Suppressor macrophage (primary cell): Measurements from ENCODE around the gene IGSF3.

Source experiments
- DNase-seq, 4 experiments: peaks; one replicate each; pipeline ENCODE4 v3.0.0-alpha.2; 2020 to 2022

IGSF3 gene

DNA sequence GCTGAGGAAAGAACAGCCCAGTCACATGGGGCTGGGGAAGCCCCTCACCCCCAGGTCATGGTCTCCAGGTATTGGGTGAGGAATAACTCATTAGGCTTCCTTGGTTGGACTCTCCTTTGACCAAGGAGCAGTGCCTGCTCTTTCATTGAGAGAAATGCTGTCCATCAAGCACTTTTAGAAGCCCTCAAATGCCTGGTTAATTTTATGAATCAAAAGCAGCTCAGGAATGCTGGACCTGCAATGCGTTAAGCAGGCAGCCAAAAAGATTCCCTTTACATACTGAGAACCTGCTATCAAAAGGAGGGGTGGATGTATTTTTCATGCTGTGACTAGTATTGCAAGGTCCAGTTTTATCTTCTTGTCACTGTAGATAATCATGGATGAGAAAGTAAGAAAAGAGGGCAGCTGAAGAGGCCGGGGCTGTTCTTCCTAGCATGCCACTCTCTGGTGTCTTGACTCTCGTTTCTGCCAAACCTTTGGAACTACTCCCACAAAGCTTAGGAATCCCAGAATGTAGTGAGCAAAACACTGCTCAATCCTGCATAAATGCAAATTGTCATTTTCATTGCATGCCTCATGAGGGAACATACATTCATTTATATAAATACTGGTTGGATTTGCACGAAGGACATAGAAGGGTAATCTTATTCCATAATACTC is 94.6 kb downstream of the IGSF3 start:
- DNase-seq, result no peak

DNA sequence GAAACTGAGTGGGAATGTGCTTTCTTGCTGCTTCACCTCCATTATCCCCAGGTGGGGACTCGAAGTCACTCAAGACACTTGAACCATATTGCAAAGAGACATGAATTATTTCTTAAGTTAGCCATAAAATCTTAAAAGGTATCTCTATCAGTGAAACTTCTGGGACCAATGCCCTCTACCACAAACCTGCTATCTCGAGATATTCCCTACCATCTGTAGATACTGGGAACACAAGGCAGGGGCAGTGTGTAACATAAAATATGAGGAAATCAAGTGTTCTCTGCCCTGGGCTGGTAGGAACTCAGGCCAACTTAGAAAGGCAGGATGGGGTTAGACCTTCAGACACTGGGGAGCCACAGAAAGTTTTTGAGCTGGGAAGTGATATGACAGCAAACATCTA is 95.4 kb downstream of the IGSF3 start:
- no peak for DNase-seq

DNA sequence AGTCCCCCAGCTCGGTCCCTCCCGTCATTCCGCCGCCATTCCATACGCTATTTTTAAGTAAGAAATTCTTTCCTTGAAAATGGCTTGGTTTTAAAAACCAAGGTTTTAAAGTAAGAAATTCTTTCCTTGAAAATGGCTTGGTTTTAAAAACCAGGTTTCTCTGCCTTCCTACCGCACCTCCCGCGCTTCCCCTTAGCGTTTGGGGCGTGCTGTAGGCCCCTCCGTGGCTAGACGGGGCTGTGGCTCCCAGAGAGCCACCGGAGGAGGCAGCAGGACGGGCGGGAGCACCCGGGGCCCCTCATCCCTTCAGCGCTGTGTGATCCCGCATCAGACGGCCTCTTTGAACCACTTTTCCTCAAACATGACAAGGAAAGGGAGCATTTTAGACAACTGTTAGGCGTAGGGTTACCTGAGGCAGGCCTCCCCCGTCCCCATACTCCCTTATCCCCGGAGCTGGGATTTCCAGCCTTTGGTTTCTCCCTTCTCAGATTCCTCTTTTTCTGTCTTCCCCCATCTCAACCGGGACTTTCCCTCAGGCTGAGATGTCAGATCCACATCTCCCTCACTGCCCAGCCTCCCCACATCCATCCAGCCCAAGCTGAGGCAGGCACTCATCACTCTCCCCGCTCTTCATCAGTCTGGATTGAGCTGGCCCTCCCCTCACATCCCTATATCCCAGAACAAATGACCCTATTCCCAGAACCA is 96.2 kb downstream of the IGSF3 start:
- DNase-seq, result peak; percentile 48 to 72 (median 70)

DNA sequence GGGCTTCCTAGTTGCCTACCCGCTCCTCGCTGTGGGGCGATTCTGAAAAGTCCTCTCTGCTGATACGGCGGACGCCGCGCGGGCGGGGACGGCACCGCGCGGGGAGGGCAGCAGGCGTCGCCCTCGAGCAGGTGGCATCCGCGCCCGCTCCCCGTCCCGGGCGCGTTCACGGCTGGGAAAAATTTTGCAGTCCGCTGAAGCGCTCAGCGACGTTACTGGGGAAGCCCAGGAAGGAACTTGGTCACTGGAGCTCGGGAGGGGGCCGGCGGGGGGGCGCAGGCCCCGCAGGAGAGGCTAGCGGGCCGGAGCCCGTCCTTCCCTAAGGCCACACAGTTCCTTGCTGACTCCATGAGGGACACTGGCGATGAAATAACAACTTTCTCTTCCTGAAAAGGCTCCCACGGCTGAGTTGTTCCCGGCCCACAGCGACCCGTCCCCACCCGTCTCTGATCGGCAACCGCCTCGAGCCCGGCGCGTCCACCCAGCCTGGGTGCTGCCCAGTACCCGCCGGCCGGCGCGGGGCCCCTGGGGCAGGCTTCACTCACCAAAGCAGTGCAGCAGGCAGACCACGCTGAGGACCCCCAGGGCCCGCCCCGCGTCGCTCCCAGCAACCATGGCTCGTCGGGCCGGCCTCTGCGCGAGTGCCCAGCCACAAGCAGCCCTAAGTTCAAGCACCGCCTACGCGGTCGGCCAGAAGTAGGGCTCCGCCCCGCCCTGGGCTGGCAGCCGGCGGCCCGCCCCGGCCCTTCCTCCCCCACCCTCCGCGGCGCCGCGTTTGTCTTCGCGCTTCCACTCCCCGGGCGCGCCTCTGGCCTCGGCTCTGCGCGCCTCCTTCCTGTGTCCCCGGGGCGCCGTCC is 96.9 kb downstream of the IGSF3 start, which contains the start of gene CD58:
Gene CD58 (minus strand): TSS at position 669 of the 857 bp plus-strand sequence. CDS start 54 bp downstream, at position 615.
- DNase-seq, result peak; percentile 95 to 99 (median 97)

DNA sequence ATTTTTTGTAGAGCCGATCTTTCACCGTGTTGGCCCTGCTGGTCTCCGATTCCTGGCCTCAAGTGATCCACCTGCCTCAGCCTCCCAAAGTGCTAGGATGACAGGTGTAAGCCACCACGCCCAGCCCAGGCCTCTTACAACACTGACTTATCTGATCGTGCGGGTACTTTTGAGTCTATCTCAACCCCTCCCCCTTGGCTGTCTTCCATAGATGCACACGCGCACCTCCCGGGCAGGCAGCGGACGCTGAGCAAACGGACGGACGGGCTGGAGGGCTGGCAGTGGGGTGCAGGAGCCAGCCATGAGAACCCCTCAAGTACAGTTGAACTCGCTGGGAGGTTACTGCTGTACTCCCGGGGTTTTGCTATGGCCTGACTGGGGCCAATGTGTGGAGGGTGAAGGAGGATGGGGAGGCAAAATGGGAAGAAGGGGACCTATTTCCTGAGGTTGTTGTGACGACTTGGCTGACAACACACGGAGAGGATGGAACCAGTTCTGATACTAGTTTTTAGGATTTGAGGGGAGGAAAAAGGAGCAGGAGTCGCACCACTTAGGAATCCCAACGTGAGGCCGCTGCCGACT is 97.7 kb downstream of the IGSF3 start:
- peak; percentile 26 to 54 (median 39) for DNase-seq

DNA sequence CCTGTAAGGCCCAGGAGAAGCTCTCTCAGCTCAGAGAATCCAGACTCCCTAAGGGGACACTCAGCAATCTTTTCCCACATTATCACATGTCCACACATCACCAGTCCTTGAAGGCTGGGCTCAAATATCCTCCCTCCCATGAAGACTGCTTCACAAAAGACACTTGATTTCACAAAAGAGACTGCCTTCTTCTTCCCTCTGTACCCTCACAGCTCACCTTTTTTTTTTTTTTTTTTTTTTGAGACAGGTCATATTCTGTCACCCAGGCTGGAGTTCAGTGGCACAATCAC is 98.2 kb downstream of the IGSF3 start:
- peak; percentile 36 to 50 (median 44) for DNase-seq

DNA sequence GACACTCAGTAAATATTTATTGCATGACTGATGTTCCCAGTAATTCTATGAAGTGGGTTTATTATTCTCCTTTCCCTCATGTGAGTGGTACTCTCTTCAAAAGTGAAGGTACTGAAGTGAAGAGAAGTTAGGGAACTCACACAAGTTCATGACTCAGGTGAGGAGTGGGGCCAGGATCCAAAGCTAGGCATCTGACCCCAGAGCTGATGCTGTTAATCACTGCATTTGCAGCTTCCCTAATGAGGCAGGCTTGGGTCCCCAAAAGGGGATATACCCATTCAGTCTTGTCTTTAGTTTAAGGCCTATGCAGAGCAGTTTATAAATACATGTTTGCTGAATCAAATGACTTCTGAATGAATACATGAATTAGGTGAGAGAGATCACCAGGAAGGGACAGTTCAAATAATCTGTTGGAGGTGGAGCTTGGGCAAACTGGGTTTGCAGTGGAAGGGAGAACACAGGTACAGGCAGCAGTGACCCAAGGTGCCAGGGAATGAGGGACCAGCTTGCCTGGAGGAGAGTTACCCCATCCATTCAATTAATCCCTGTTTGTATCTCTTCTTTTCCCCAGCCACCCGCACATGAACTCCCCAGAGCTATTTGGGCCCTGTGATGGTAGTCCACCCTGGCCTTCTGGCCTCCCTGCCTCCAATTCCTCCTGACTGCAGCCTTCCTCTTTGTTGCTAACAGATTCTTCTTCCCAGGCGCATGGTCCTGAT is 98.7 kb downstream of the IGSF3 start:
- peak in 1 of 4 experiments; percentile 24 for DNase-seq

DNA sequence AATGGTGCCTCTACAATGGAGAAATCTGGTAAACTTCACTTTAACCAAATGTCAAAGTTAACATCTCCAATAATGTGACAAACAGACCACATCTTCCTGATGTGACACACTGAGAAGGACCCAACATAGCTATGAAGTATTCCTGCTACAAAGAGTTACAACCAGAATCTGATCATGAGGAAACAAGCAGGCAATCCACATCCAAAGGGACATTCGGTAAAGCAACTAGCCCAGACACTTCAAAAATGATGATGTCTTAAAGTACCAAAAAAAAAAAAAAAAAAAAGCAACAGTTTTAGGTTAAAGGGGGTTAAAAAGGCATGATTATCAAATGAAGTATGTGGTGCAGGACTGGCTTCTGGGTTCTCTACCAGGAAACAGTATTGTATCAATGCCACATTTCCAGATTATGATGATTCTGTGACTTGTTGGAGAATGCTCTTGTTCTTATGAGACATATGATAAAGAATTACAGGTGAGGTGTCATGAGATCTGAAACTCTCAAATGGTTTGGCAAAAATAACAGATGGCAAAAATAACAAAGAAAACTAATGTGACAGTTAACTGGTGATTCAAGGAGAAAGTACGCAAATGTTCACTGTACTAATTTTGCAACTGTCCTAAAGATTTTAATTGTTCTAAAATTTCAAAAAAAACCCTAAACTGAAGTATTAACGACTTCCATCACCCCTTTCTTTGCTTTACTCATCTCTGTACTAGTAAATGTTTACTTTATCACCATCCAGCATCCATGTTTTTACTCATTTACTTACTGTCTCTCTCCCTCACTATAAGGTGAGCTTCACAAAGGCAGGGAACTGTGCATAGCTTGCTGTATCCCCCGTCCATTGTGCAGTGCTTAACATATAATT is 99.5 kb downstream of the IGSF3 start:
- DNase-seq, result no peak

DNA sequence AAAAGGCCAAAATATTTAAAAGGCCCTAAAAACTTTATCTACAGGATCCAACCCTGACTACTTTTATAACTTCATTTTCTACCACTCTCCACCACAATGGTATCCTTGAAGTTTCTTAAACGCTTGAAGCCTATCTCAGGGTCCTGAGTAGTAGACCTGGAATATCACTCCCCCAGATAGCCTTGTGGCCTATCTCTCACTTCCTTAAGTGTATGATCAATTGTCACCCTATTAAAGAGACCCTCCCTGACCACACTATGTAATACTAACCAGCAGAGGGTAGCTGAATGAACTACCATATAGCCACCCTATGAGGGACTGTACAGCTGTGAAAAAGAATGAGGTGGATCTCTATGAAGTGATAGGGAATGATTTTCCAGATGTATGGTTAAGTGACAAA is 102.3 kb downstream of the IGSF3 start:
- DNase-seq, result no peak

DNA sequence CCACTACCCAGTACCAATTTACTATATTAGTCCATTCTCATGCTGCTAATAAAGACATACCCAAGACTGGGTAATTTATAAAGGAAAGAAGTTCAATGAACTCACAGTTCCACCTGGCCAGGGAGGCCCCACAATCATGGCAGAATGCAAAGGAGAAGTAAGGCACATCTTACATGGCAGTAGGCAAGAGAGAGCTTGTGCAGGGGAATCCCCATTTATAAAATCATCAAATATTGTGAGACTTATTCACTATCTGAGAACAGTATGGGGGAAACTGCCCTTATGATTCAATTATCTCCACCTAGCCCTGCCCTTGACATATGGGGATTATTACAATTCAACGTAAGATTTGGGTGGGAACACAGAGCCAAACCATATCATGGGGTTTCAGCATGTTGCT is 103.1 kb downstream of the IGSF3 start:
- DNase-seq, result no peak

DNA sequence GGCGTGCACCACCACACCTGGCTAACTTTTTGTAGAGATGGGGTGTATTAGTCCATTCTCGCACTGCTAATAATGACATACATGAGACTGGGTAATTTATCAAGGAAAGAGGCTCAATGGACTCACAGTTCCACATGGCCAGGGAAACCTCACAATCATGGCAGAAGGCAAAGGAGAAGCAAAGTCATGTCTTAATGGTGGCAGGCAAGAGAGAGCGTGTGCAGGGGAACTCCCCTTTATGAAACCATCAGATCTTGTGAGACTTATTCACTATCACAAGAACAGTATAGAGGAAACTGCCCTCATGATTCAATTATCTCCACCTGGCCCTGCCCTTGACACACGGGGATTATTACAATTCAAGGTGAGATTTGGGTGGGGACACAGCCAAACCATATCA is 105.1 kb downstream of the IGSF3 start:
- DNase-seq, result peak; percentile 39 to 61 (median 52)

DNA sequence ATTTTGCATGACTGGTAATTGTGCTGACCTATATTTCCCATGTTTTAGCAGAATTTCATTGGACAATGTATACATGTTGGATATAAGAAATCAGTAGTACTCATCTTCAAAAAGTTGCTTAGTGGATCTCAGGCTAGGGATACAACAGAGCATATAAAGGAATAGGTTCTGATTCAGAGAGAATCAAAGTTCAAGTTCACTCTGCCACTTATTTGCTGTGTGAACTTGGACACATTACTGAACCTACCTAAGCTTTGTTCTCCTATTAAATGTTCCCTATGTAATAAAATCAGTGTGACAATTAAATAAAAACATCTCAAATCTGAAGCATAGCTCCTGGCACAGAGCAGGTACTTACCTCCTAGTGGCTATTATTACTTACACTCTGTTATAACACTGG is 106.0 kb downstream of the IGSF3 start:
- no peak for DNase-seq

DNA sequence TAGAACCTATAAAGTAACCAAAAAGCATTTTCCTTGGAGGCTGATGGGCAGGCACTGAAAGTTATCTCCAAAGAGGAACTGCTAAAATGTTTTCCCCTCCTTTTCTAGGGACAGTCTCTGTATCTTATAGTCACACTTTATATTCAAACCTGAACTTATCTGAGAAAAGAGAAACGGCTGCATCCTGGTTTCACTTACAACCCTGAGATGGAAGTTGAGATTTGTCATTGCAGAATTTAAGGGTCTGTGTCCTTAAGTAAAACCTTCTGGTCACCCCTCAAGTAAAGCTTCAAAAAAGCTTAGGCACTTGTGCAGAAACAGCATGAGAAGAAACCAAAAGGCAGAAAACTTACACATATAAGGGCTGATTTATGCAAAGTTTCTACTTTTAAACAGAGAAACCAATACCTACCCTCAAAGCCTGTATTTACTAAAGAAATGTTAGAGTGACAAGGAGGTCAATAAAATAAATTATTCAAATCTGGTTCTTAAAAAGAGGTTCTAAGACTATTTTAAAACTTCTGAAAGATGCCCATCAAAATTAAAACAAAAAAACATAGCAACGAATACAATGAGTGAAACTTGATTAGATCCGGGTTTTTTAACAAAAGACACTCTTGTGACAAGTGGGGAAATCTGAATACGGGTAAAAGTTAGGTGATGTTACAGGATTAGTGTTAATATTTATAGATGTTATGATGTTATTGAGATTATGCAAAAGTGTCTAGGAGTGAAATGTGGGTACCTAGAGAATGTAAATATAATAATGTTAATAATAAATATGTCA is 106.6 kb downstream of the IGSF3 start:
- peak in 1 of 4 experiments; percentile 40 for DNase-seq

DNA sequence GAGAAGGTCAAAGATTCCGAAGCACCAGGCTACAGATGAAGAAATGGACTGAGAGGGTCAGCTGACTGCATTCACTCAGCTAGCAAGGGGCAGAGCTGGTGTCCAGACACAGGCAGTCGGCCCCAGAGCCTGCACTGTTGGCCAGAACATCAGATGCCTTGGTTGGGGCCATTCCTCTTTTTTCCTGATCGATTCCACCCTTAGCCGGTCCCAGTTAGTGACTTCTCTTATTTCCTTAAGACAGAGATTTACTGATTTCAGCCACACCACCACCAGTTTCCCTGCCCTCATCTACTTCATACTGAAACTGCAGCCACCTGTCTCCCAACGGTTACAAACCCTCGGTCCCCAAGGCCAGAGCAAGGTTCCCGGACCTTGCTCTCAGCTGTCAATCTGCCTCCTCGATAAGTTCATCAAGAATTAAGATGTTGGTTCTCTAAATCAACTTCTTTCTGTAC is 108.2 kb downstream of the IGSF3 start:
- DNase-seq, result no peak

DNA sequence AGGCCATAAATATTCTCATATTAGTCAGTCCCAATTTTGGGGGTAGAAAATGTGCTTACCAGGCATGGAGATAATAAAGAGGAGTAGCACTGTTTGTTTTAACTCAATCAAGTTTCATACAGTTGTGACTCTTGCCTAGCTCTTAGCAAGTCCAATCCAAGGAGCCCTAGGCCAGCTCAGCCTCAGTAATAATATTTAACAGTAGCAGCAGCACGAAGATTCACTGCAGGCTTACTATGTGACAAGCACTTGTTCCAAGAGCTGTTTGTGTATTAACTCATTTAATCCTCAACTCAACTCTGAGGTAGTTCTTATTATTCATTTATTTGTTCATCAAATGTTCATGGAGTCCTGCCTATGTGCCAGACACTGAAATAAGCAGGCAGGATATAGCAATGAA is 109.0 kb downstream of the IGSF3 start:
- DNase-seq, result no peak

DNA sequence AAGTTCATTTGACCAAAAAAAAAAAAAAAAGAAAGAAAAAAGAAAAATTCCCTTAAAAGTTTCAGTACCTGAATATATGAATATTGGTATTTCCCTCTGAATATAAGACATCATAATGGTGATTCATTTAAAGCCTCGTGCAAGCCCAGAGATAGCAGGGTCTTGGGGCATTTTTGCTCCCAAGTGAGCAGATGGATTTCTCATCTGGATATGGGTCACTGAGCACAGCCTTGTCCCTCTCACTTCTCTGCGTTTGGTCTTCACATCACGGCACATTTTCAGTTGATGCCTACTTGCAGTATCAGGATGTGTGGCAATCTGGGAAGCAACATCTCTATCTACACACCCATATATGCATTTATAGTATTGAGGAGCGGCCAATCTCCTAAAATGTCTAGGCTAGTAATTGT is 109.4 kb downstream of the IGSF3 start:
- DNase-seq, result peak in 1 of 4 experiments; percentile 26

DNA sequence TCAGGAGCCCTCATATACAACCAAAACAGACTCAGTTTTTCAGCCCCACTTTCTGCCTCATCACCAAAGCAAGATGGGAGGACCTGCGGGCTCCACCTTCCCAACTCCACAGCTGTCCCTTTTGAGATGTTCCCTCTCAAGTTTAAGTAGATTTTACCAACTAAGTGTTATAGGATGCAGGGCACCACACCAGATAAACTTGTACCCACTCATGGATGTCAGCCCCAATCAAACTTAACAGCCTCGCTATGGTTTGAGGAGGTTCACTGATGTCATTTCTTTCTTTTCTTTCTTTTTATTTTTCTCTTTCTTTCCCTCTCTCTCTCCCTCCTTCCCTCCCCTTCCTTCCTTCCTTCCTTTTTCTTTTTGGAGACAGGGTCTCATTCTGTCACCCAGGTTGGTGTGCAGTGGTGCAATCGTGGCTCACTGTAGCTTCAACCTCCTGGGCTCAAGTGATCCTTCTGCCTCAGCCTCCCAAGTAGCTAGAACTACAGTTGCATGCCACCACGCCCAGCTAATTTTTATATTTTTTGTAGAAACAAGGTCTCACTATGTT is 110.1 kb downstream of the IGSF3 start:
- no peak for DNase-seq

DNA sequence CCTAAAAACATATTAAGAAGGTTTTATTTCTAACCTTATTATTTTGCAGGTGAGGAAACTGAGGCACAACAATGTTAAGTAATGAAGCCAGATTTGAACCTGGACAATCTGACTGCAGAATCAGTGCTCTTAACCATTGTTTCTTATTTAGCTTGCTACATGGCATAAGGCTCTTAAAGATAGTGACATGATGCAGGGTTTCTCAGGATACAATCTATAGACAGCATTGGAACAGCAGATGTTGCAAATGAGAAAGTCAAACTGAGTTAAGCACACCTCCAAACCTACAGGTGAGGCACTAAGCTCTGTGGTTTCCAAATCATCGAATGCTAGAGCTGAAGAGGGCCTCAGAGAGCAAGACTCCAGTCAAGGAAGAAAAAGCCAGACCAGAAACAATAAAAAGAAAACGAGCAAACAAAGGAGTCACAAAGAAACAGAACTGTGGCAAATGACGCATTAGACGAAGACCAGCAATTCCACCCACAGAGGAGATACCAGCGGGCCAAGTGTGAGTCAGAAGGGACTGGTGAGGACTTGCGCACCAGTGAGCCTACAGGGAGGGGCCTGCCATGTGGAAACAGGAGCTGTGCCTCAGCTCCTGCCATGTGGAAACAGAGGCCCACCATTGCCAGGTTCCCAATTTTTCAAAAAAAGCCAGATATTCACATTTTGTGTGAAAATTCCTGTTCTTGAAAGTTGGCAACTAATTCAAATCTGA is 111.1 kb downstream of the IGSF3 start:
- peak; percentile 89 to 96 (median 91) for DNase-seq

DNA sequence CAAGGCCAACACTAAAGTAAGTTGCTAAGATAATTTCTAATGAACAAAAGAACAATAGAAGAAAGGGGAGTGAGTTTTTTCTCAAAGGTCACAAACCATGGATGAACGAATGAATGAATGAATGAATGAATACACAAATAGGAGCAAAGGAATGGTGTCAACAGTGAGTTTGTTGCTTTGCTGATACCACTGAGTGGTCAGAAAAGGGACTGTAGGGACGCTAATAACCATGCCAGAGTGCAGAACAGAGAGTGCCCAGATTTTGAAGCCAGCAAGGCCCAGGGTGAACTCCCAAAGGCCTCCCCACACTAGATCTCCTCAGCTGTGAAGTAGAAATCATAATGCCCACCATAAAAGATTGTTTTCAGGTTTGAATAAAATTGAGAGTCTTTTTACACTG is 112.6 kb downstream of the IGSF3 start:
- no peak for DNase-seq
